ENCODE data around the gene HCFC1R1.

Gene HCFC1R1

DNA sequence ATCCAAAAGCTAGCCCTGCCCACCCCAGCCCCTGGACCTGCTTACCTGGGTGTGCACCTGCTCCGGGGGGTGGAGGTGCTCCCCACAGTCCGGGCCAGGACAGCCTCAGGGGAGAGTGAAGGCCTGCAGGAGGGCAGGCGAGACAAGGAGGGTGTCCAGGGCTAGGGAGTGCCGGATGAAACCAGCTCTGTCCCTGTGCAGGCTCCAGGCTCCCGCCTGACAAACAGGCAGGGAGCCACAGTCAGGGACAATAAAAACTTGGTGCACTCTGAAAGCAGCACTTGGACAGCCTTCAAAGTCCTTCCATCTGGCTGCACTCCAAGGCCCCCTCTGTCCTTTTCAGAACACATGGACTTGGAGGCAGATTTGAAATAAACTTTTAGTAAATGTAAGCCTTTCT, 50.6 kb downstream of the HCFC1R1 start (continued):
- TF ChIP-seq, protein P1, sequence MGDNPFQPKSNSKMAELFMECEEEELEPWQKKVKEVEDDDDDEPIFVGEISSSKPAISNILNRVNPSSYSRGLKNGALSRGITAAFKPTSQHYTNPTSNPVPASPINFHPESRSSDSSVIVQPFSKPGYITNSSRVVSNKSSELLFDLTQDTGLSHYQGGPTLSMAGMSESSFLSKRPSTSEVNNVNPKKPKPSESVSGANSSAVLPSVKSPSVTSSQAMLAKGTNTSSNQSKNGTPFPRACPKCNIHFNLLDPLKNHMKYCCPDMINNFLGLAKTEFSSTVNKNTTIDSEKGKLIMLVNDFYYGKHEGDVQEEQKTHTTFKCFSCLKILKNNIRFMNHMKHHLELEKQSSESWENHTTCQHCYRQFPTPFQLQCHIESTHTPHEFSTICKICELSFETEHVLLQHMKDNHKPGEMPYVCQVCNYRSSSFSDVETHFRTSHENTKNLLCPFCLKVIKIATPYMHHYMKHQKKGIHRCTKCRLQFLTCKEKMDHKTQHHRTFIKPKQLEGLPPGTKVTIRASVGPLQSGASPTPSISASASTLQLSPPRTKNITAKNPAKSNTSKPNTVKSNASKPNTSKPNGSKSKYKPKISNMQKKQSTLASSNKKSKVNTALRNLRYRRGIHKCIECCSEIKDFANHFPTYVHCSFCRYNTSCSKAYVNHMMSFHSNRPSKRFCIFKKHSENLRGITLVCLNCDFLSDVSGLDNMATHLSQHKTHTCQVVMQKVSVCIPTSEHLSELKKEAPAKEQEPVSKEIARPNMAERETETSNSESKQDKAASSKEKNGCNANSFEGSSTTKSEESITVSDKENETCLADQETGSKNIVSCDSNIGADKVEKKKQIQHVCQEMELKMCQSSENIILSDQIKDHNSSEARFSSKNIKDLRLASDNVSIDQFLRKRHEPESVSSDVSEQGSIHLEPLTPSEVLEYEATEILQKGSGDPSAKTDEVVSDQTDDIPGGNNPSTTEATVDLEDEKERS (tag by site-specific recombination; IDR thresholded peaks at IDR 0.05): no peak
- TF ChIP-seq ZNF792 (tag by site-specific recombination; IDR thresholded peaks at IDR 0.05) (no peak), ZNF211 (tag by site-specific recombination; IDR thresholded peaks at IDR 0.05; ENCODE audit: low read depth) (no peak), ZNF623 (tag by site-specific recombination; IDR thresholded peaks at IDR 0.05) (no peak), ZNF121 (tag by site-specific recombination; IDR thresholded peaks at IDR 0.05) (no peak), ZNF274 (IDR thresholded peaks at IDR 0.05; ENCODE audit: low read length) (no peak), ZNF274 (tag by site-specific recombination; IDR thresholded peaks at IDR 0.05; ENCODE audit: borderline replicate concordance) (no peak), GLI2 (tag by site-specific recombination; IDR thresholded peaks at IDR 0.05; ENCODE audit: borderline replicate concordance, low read depth) (no peak), ZNF596 (tag by site-specific recombination; IDR thresholded peaks at IDR 0.05) (no peak), ZNF529 (tag by site-specific recombination; IDR thresholded peaks at IDR 0.05; ENCODE audit: insufficient replicate concordance) (no peak), ZNF19 (tag by site-specific recombination; IDR thresholded peaks at IDR 0.05; ENCODE audit: low read depth) (no peak), ZNF768 (tag by site-specific recombination; IDR thresholded peaks at IDR 0.05) (no peak), ZNF549 (tag by site-specific recombination; IDR thresholded peaks at IDR 0.05) (no peak), SCRT1 (tag by site-specific recombination; IDR thresholded peaks at IDR 0.05; ENCODE audit: borderline replicate concordance) (no peak)
- TF ChIP-seq, protein P2, sequence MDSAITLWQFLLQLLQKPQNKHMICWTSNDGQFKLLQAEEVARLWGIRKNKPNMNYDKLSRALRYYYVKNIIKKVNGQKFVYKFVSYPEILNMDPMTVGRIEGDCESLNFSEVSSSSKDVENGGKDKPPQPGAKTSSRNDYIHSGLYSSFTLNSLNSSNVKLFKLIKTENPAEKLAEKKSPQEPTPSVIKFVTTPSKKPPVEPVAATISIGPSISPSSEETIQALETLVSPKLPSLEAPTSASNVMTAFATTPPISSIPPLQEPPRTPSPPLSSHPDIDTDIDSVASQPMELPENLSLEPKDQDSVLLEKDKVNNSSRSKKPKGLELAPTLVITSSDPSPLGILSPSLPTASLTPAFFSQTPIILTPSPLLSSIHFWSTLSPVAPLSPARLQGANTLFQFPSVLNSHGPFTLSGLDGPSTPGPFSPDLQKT (IDR thresholded peaks at IDR 0.05; ENCODE audit: borderline replicate concordance, low read depth, low read length): no peak
- TF ChIP-seq, protein P3, sequence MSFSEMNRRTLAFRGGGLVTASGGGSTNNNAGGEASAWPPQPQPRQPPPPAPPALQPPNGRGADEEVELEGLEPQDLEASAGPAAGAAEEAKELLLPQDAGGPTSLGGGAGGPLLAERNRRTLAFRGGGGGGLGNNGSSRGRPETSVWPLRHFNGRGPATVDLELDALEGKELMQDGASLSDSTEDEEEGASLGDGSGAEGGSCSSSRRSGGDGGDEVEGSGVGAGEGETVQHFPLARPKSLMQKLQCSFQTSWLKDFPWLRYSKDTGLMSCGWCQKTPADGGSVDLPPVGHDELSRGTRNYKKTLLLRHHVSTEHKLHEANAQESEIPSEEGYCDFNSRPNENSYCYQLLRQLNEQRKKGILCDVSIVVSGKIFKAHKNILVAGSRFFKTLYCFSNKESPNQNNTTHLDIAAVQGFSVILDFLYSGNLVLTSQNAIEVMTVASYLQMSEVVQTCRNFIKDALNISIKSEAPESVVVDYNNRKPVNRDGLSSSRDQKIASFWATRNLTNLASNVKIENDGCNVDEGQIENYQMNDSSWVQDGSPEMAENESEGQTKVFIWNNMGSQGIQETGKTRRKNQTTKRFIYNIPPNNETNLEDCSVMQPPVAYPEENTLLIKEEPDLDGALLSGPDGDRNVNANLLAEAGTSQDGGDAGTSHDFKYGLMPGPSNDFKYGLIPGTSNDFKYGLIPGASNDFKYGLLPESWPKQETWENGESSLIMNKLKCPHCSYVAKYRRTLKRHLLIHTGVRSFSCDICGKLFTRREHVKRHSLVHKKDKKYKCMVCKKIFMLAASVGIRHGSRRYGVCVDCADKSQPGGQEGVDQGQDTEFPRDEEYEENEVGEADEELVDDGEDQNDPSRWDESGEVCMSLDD (tag by site-specific recombination; IDR thresholded peaks at IDR 0.05): no peak
- TF ChIP-seq, protein P4, sequence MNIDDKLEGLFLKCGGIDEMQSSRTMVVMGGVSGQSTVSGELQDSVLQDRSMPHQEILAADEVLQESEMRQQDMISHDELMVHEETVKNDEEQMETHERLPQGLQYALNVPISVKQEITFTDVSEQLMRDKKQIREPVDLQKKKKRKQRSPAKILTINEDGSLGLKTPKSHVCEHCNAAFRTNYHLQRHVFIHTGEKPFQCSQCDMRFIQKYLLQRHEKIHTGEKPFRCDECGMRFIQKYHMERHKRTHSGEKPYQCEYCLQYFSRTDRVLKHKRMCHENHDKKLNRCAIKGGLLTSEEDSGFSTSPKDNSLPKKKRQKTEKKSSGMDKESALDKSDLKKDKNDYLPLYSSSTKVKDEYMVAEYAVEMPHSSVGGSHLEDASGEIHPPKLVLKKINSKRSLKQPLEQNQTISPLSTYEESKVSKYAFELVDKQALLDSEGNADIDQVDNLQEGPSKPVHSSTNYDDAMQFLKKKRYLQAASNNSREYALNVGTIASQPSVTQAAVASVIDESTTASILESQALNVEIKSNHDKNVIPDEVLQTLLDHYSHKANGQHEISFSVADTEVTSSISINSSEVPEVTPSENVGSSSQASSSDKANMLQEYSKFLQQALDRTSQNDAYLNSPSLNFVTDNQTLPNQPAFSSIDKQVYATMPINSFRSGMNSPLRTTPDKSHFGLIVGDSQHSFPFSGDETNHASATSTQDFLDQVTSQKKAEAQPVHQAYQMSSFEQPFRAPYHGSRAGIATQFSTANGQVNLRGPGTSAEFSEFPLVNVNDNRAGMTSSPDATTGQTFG (tag by site-specific recombination; IDR thresholded peaks at IDR 0.05; ENCODE audit: borderline replicate concordance): no peak
- TF ChIP-seq, protein P5, sequence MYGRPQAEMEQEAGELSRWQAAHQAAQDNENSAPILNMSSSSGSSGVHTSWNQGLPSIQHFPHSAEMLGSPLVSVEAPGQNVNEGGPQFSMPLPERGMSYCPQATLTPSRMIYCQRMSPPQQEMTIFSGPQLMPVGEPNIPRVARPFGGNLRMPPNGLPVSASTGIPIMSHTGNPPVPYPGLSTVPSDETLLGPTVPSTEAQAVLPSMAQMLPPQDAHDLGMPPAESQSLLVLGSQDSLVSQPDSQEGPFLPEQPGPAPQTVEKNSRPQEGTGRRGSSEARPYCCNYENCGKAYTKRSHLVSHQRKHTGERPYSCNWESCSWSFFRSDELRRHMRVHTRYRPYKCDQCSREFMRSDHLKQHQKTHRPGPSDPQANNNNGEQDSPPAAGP (tag by site-specific recombination; IDR thresholded peaks at IDR 0.05): no peak
- TF ChIP-seq, protein P6, sequence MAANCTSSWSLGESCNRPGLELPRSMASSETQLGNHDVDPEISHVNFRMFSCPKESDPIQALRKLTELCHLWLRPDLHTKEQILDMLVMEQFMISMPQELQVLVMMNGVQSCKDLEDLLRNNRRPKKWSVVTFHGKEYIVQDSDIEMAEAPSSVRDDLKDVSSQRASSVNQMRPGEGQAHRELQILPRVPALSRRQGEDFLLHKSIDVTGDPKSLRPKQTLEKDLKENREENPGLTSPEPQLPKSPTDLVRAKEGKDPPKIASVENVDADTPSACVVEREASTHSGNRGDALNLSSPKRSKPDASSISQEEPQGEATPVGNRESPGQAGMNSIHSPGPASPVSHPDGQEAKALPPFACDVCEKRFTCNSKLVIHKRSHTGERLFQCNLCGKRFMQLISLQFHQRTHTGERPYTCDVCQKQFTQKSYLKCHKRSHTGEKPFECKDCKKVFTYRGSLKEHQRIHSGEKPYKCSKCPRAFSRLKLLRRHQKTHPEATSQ (tag by site-specific recombination; IDR thresholded peaks at IDR 0.05): no peak
- TF ChIP-seq, protein P7, sequence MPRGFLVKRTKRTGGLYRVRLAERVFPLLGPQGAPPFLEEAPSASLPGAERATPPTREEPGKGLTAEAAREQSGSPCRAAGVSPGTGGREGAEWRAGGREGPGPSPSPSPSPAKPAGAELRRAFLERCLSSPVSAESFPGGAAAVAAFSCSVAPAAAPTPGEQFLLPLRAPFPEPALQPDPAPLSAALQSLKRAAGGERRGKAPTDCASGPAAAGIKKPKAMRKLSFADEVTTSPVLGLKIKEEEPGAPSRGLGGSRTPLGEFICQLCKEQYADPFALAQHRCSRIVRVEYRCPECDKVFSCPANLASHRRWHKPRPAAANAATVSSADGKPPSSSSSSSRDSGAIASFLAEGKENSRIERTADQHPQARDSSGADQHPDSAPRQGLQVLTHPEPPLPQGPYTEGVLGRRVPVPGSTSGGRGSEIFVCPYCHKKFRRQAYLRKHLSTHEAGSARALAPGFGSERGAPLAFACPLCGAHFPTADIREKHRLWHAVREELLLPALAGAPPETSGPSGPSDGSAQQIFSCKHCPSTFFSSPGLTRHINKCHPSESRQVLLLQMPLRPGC (tag by site-specific recombination; IDR thresholded peaks at IDR 0.05): no peak
- TF ChIP-seq, protein P8, sequence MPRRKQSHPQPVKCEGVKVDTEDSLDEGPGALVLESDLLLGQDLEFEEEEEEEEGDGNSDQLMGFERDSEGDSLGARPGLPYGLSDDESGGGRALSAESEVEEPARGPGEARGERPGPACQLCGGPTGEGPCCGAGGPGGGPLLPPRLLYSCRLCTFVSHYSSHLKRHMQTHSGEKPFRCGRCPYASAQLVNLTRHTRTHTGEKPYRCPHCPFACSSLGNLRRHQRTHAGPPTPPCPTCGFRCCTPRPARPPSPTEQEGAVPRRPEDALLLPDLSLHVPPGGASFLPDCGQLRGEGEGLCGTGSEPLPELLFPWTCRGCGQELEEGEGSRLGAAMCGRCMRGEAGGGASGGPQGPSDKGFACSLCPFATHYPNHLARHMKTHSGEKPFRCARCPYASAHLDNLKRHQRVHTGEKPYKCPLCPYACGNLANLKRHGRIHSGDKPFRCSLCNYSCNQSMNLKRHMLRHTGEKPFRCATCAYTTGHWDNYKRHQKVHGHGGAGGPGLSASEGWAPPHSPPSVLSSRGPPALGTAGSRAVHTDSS (tag by site-specific recombination; IDR thresholded peaks at IDR 0.05): no peak
- TF ChIP-seq, protein P9, sequence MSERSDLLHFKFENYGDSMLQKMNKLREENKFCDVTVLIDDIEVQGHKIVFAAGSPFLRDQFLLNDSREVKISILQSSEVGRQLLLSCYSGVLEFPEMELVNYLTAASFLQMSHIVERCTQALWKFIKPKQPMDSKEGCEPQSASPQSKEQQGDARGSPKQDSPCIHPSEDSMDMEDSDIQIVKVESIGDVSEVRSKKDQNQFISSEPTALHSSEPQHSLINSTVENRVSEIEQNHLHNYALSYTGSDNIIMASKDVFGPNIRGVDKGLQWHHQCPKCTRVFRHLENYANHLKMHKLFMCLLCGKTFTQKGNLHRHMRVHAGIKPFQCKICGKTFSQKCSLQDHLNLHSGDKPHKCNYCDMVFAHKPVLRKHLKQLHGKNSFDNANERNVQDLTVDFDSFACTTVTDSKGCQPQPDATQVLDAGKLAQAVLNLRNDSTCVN (tag by site-specific recombination; optimal IDR thresholded peaks at IDR 0.05): no peak

Data from HEK293 (cell line).